Retinal pigment epithelial cell (primary cell): Measurements from ENCODE around the gene GP1BB.

ENCODE experiments used
- DNase-seq: peaks from one replicate; pipeline ENCODE4 v3.0.0-alpha.2; 2010; ENCODE audit warnings: low read depth
- H3K4me3 ChIP-seq: 2 replicates; pipeline ENCODE4 v1.5.1; 2011; ENCODE audit warnings: mild to moderate bottlenecking, low read length, control low read depth, moderate library complexity
- CTCF ChIP-seq: conservative IDR thresholded peaks from 2 replicates; pipeline ENCODE4 v1.5.1; 2011; ENCODE audit warnings: low read depth, low read length, control low read depth, inconsistent platforms

GP1BB gene

GRCh38 chr22:19747551-19747950 is 24.2 kb downstream of the GP1BB start:
- DNase-seq = no peak
- TF ChIP-seq CTCF = no peak
- no peak overlapping the region for H3K4me3 ChIP-seq

GRCh38 chr22:19748139-19748538 is 24.8 kb downstream of the GP1BB start:
- TF ChIP-seq CTCF = no peak
- no peak overlapping the region for H3K4me3 ChIP-seq
- DNase-seq = no peak

- no peak overlapping the region for H3K4me3 ChIP-seq
- TF ChIP-seq CTCF = no peak
- no peak for DNase-seq
These were observed 25.8 kb downstream of the GP1BB start for GRCh38 chr22:19748991-19749664.

GRCh38 chr22:19749876-19750275 is 26.5 kb downstream of the GP1BB start:
- H3K4me3 ChIP-seq = no peak overlapping the region
- TF ChIP-seq CTCF = no peak
- no peak for DNase-seq

- TF ChIP-seq CTCF = no peak
- DNase-seq = no peak
- H3K4me3 ChIP-seq = no peak overlapping the region
These were observed 27.5 kb downstream of the GP1BB start for GRCh38 chr22:19750507-19751490.

- no peak for DNase-seq
- no peak for TF ChIP-seq CTCF
- H3K4me3 ChIP-seq = no peak overlapping the region
These were observed 28.3 kb downstream of the GP1BB start for GRCh38 chr22:19751497-19752245.
